ENCODE data around the gene HDGFL2.

Gene HDGFL2

DNA sequence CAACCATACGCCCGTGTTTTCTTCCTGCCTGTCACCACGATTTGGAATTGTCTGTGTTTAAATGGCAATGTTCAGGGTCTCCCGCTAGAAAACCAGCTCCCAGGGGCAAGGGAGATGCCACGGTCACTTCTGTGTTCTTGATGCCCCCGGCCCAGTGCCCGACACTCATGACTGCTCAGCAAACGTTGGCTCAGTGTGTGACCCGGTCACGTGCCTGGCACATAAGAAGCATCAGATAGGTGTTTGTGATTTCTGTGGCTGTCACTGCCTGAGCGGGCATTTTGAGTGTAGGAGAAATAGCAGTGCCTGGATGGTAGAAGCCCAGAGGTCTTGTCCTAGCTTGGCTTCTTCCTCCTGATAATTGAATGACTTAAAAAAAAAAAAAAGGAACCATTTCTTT lies 15.5 kb downstream of the HDGFL2 start:
- Histone ChIP-seq H3K4me1 (ENCODE audit: control insufficient read depth, low read depth, low read length) (no peaks in the 10 kb centered on the region), H4K8ac (ENCODE audit: low read depth, low read length) (no peak overlapping the region), H2BK120ac (ENCODE audit: low read depth, low read length) (no peak overlapping the region), H3K23ac (ENCODE audit: low read length) (no peak overlapping the region), H3K36me3 (ENCODE audit: control insufficient read depth, insufficient read depth, low read length) (peaks cover 8% of the 10 kb centered on the region), H3K79me1 (ENCODE audit: low read length) (peaks cover 2% of the 10 kb centered on the region), H2BK15ac (replicated peaks; ENCODE audit: low read depth) (no peak overlapping the region), H3K27ac (ENCODE audit: low read depth, low read length) (no peak overlapping the region), H4K5ac (ENCODE audit: low read length) (no peak overlapping the region), H3K9ac (ENCODE audit: low read length) (no peak overlapping the region), H3K56ac (ENCODE audit: low read length) (no peak overlapping the region), H3K4me2 (ENCODE audit: low read length) (no peak overlapping the region), H3K18ac (ENCODE audit: low read length) (no peak overlapping the region), H3K79me2 (ENCODE audit: control insufficient read depth, insufficient read depth, low read length) (no peaks in the 10 kb centered on the region), H2BK5ac (ENCODE audit: low read length) (no peak overlapping the region), H2AK5ac (ENCODE audit: low read length) (no peak overlapping the region), H3K4me3 (ENCODE audit: low read length) (no peak overlapping the region), H3K4ac (ENCODE audit: low read depth, low read length) (no peak overlapping the region), H3K27me3 (ENCODE audit: insufficient read depth, low read length, poor library complexity) (no peaks in the 10 kb centered on the region)
- DNase-seq = no peak
- WGBS (ENCODE audit: extremely low coverage, insufficient coverage, low lambda C conversion rate) = no CpG with 5 or more reads among the region's 11 CpGs

DNA sequence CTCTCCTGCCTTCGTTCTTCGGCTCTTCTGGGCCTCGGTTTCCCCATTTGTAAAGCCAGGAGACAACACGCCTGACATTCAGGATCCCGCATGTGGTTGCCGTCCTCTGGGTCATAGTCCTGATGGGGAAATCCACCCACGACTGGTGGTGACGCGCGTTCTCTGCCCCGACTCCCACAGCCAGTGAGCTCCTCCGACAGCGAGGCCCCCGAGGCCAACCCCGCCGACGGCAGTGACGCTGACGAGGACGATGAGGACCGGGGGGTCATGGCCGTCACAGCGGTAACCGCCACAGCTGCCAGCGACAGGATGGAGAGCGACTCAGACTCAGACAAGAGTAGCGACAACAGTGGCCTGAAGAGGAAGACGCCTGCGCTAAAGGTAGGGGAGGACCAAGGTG lies 16.4 kb downstream of the HDGFL2 start:
- peaks cover 2% of the 10 kb centered on the region for H3K79me1 ChIP-seq (ENCODE audit: low read length)
- no peak overlapping the region for H3K27ac ChIP-seq (ENCODE audit: low read depth, low read length)
- peaks cover 8% of the 10 kb centered on the region for H3K36me3 ChIP-seq (ENCODE audit: control insufficient read depth, insufficient read depth, low read length)

DNA sequence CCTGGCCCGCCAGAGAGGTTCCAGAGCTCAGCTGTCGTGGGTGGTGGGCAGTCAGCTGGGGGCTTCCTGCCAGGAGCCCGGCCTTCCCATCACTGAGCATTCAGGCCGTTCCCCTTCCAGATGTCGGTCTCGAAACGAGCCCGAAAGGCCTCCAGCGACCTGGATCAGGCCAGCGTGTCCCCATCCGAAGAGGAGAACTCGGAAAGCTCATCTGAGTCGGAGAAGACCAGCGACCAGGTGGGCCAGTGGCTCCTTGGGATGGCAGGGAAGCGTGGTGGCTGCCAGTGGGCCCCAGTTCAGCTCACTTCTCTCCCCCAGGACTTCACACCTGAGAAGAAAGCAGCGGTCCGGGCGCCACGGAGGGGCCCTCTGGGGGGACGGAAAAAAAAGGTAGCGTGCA lies 19.3 kb downstream of the HDGFL2 start:
- Histone ChIP-seq H4K8ac (ENCODE audit: low read depth, low read length) (no peak overlapping the region), H3K27ac (ENCODE audit: low read depth, low read length) (no peak overlapping the region), H3K4ac (ENCODE audit: low read depth, low read length) (no peak overlapping the region), H3K79me1 (ENCODE audit: low read length) (peaks cover 2% of the 10 kb centered on the region), H3K79me2 (ENCODE audit: control insufficient read depth, insufficient read depth, low read length) (no peaks in the 10 kb centered on the region), H3K23ac (ENCODE audit: low read length) (no peak overlapping the region), H2AK5ac (ENCODE audit: low read length) (no peak overlapping the region), H4K5ac (ENCODE audit: low read length) (no peak overlapping the region), H3K56ac (ENCODE audit: low read length) (no peak overlapping the region), H2BK5ac (ENCODE audit: low read length) (no peak overlapping the region), H3K36me3 (ENCODE audit: control insufficient read depth, insufficient read depth, low read length) (peaks cover 11% of the 10 kb centered on the region), H2BK120ac (ENCODE audit: low read depth, low read length) (no peak overlapping the region), H3K18ac (ENCODE audit: low read length) (no peak overlapping the region), H3K27me3 (ENCODE audit: insufficient read depth, low read length, poor library complexity) (no peaks in the 10 kb centered on the region), H2BK15ac (replicated peaks; ENCODE audit: low read depth) (no peak overlapping the region), H3K4me3 (ENCODE audit: low read length) (no peak overlapping the region), H3K9ac (ENCODE audit: low read length) (no peak overlapping the region), H3K4me1 (ENCODE audit: control insufficient read depth, low read depth, low read length) (no peaks in the 10 kb centered on the region), H3K4me2 (ENCODE audit: low read length) (no peak overlapping the region)
- WGBS (ENCODE audit: extremely low coverage, insufficient coverage, low lambda C conversion rate) = no CpG with 5 or more reads among the region's 21 CpGs
- no peak for DNase-seq

More for the DNA sequence above, 16.4 kb downstream of the HDGFL2 start:
- no peak overlapping the region for H3K18ac ChIP-seq (ENCODE audit: low read length)
- H3K4ac ChIP-seq (ENCODE audit: low read depth, low read length) = no peak overlapping the region
- H3K4me1 ChIP-seq (ENCODE audit: control insufficient read depth, low read depth, low read length) = no peaks in the 10 kb centered on the region
- WGBS (ENCODE audit: extremely low coverage, insufficient coverage, low lambda C conversion rate) = no CpG with 5 or more reads among the region's 29 CpGs
- no peak overlapping the region for H3K23ac ChIP-seq (ENCODE audit: low read length)
- no peak overlapping the region for H3K4me2 ChIP-seq (ENCODE audit: low read length)
- no peak overlapping the region for H2AK5ac ChIP-seq (ENCODE audit: low read length)
- H3K79me2 ChIP-seq (ENCODE audit: control insufficient read depth, insufficient read depth, low read length) = no peaks in the 10 kb centered on the region
- H3K56ac ChIP-seq (ENCODE audit: low read length) = no peak overlapping the region
- no peak overlapping the region for H4K5ac ChIP-seq (ENCODE audit: low read length)
- no peak for DNase-seq
- H3K4me3 ChIP-seq (ENCODE audit: low read length) = no peak overlapping the region
- H2BK15ac ChIP-seq (replicated peaks; ENCODE audit: low read depth) = no peak overlapping the region
- H2BK120ac ChIP-seq (ENCODE audit: low read depth, low read length) = no peak overlapping the region
- no peak overlapping the region for H3K9ac ChIP-seq (ENCODE audit: low read length)
- H3K27me3 ChIP-seq (ENCODE audit: insufficient read depth, low read length, poor library complexity) = no peaks in the 10 kb centered on the region
- no peak overlapping the region for H4K8ac ChIP-seq (ENCODE audit: low read depth, low read length)
- no peak overlapping the region for H2BK5ac ChIP-seq (ENCODE audit: low read length)

DNA sequence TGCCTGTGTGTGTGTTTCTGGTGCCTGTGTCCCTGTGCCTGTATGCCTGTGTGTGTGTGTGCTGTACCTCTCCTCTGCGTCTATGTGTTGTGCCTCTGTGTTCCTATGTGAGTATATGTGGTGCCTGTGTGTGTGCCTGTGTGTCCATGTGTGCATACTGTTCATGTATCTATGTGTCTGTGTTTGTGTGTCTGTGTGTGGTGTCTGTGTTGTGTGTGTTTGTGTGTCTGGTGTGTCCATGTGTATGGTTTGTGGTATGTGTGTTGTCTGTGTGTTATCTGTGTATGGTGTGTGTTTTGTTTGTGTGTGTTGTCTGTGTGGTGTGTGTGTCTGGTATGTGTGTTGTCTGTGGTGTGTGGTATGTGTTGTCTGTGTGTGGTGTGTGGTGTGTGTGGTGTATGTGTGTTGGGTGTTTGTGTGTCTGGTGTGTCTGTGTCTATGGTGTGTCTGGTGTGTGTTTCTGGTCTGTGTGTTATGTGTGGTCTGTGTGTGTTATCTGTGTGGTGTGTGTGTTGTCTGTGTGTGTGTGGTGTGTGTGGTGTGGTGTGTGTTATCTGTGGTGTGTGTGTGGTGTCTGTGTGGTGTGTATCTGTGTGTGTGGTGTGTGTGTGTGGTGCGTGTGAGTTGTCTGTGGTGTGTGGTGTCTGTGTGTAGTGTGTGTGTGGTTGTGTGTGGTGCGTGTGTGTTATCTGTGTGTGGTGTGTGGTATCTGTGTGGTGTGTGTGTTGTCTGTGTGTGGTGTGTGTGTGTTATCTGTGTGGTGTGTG lies 20.4 kb downstream of the HDGFL2 start:
- Histone ChIP-seq H3K9ac (ENCODE audit: low read length) (no peak overlapping the region), H3K4me1 (ENCODE audit: control insufficient read depth, low read depth, low read length) (no peaks in the 10 kb centered on the region), H2BK5ac (ENCODE audit: low read length) (no peak overlapping the region), H4K8ac (ENCODE audit: low read depth, low read length) (no peak overlapping the region), H2BK120ac (ENCODE audit: low read depth, low read length) (no peak overlapping the region), H3K27me3 (ENCODE audit: insufficient read depth, low read length, poor library complexity) (no peaks in the 10 kb centered on the region), H3K4me2 (ENCODE audit: low read length) (no peak overlapping the region), H3K4ac (ENCODE audit: low read depth, low read length) (no peak overlapping the region), H2AK5ac (ENCODE audit: low read length) (no peak overlapping the region), H3K56ac (ENCODE audit: low read length) (no peak overlapping the region), H4K5ac (ENCODE audit: low read length) (no peak overlapping the region), H2BK15ac (replicated peaks; ENCODE audit: low read depth) (no peak overlapping the region), H3K4me3 (ENCODE audit: low read length) (no peak overlapping the region), H3K27ac (ENCODE audit: low read depth, low read length) (no peak overlapping the region), H3K79me2 (ENCODE audit: control insufficient read depth, insufficient read depth, low read length) (no peaks in the 10 kb centered on the region), H3K18ac (ENCODE audit: low read length) (no peak overlapping the region), H3K79me1 (ENCODE audit: low read length) (peaks cover 2% of the 10 kb centered on the region), H3K36me3 (ENCODE audit: control insufficient read depth, insufficient read depth, low read length) (peaks cover 12% of the 10 kb centered on the region), H3K23ac (ENCODE audit: low read length) (no peak overlapping the region)
- DNase-seq = no peak
- whole genome bisulfite sequencing (ENCODE audit: extremely low coverage, insufficient coverage, low lambda C conversion rate) = no CpG with 5 or more reads among the region's 3 CpGs

DNA sequence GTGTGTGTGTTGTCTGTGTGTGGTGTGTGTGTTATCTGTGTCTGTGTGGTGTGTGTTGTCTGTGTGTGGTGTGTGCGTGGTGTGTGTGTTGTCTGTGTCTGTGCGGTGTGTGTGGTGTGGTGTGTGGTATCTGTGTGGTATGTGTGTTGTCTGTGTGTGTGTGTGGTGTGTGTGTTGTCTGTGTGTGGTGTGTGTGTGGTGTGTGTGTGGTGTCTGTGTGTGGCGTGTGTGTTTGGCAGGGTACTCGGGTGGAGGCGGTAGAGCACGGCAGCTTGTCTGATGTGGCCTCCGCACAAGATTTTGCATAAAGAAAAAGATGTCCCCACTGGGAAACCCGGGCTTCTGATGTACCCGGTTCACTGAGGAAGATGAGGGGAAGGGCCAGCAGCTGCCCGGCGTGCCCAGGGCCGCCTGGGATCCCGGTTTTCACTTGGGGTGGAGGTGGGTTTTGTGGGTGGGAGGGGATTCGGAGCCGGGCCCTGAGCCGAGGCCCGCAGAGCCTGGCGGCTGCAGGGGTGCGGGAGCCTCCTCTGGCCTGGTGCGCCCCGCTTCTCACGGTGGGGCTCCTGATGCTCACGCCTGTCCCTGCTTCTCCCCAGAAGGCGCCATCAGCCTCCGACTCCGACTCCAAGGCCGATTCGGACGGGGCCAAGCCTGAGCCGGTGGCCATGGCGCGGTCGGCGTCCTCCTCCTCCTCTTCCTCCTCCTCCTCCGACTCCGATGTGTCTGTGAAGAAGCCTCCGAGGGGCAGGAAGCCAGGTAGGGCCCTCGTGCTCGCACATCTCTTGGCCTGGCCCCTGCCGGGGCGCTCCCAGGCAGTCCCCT lies 21.2 kb downstream of the HDGFL2 start:
- peaks cover 2% of the 10 kb centered on the region for H3K79me1 ChIP-seq (ENCODE audit: low read length)

More for the DNA sequence above, 21.2 kb downstream of the HDGFL2 start:
- Histone ChIP-seq H3K4me2 (ENCODE audit: low read length) (no peak overlapping the region), H4K8ac (ENCODE audit: low read depth, low read length) (no peak overlapping the region), H3K36me3 (ENCODE audit: control insufficient read depth, insufficient read depth, low read length) (peaks cover 14% of the 10 kb centered on the region), H3K18ac (ENCODE audit: low read length) (no peak overlapping the region), H3K27me3 (ENCODE audit: insufficient read depth, low read length, poor library complexity) (no peaks in the 10 kb centered on the region), H2BK15ac (replicated peaks; ENCODE audit: low read depth) (no peak overlapping the region), H2BK120ac (ENCODE audit: low read depth, low read length) (no peak overlapping the region), H3K4ac (ENCODE audit: low read depth, low read length) (no peak overlapping the region), H3K9ac (ENCODE audit: low read length) (no peak overlapping the region), H3K23ac (ENCODE audit: low read length) (no peak overlapping the region), H4K5ac (ENCODE audit: low read length) (no peak overlapping the region), H3K79me2 (ENCODE audit: control insufficient read depth, insufficient read depth, low read length) (no peaks in the 10 kb centered on the region), H2BK5ac (ENCODE audit: low read length) (no peak overlapping the region), H3K27ac (ENCODE audit: low read depth, low read length) (no peak overlapping the region), H3K4me1 (ENCODE audit: control insufficient read depth, low read depth, low read length) (no peaks in the 10 kb centered on the region), H3K4me3 (ENCODE audit: low read length) (no peak overlapping the region), H3K56ac (ENCODE audit: low read length) (no peak overlapping the region), H2AK5ac (ENCODE audit: low read length) (no peak overlapping the region)
- no peak for DNase-seq
- no CpG with 5 or more reads among the region's 41 CpGs for WGBS (ENCODE audit: extremely low coverage, insufficient coverage, low lambda C conversion rate)

Measured in mesendoderm (in vitro differentiated cells).